NCI-H187 treated with DMSO at 0.1 percent for 48 hours (cell line): ENCODE measurements around the gene NKD2.
"Not testable (repeated sequence)": the region's sequence is repeated elsewhere in the genome, so short reads cannot be mapped to it uniquely, and the experiment has no call there.

Experiments used
- DNase-seq: peaks from one replicate; lab custom pipeline; 2025; lab: John Stamatoyannopoulos, UW

Gene NKD2

GRCh38 chr5:1013238-1013947 lies 4.8 kb downstream of the NKD2 start:
- DNase-seq, result no peak

- no peak for DNase-seq
These were observed 5.3 kb downstream of the NKD2 start for GRCh38 chr5:1013948-1014301.

- DNase-seq, result no peak
These were observed 5.7 kb downstream of the NKD2 start for GRCh38 chr5:1014346-1014745.

GRCh38 chr5:1014781-1015221 lies 6.2 kb downstream of the NKD2 start:
- DNase-seq, result no peak

GRCh38 chr5:1015507-1015906 lies 6.9 kb downstream of the NKD2 start:
- no peak for DNase-seq

GRCh38 chr5:1016036-1016435 lies 7.4 kb downstream of the NKD2 start:
- DNase-seq, result no peak

GRCh38 chr5:1016476-1016875 lies 7.9 kb downstream of the NKD2 start:
- no peak for DNase-seq

GRCh38 chr5:1017056-1017455 lies 8.5 kb downstream of the NKD2 start:
- DNase-seq, result no peak

- no peak for DNase-seq
These were observed 9.3 kb downstream of the NKD2 start for GRCh38 chr5:1017691-1018455.

GRCh38 chr5:1018596-1018995 lies 10.0 kb downstream of the NKD2 start:
- no peak for DNase-seq

GRCh38 chr5:1019001-1019905 lies 10.7 kb downstream of the NKD2 start:
- DNase-seq, result no peak

- no peak for DNase-seq
These were observed 11.9 kb downstream of the NKD2 start for GRCh38 chr5:1020452-1020961.

- DNase-seq, result no peak
These were observed 12.8 kb downstream of the NKD2 start for GRCh38 chr5:1021136-1021968.

- not testable (repeated sequence) for DNase-seq
These were observed 13.4 kb downstream of the NKD2 start for GRCh38 chr5:1021969-1022336.

GRCh38 chr5:1026700-1027621 lies 18.4 kb downstream of the NKD2 start:
- DNase-seq, result no peak

- no peak for DNase-seq
These were observed 19.2 kb downstream of the NKD2 start for GRCh38 chr5:1027631-1028441.

- no peak for DNase-seq
These were observed 20.1 kb downstream of the NKD2 start for GRCh38 chr5:1028481-1029281.

GRCh38 chr5:1029282-1029944 lies 20.8 kb downstream of the NKD2 start:
- no peak for DNase-seq
